GM10847 (cell line): ENCODE measurements around the gene FOXO1.

Experiments
- POLR2A ChIP-seq: IDR thresholded peaks from 2 replicates; pipeline ENCODE4 v1.6.1; 2011; ENCODE audit not compliant: insufficient read length; ENCODE audit errors: extremely low read depth

Gene FOXO1

GRCh38 chr13:40629678-40630384, 36.6 kb downstream of the FOXO1 start:
- TF ChIP-seq POLR2A: no peak

DNA sequence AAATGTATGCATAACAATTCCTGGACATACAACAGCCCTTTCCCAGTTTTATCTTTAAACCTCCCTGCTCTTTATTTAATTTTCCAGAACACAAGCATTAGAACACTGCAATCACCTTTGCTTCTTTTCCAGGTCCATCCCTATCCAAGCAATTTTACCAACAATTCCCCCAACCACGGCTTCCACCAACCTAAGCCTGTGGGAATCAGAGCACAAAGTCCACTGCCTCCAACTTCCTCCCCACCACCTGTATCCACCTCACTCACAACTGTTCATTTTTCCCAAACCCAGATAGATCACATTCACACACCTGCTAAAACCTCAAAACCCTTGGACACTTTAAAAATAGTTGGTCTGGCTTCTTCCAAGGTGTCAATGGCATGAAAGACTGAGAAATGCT, 39.5 kb downstream of the FOXO1 start:
- TF ChIP-seq POLR2A: no peak

GRCh38 chr13:40626561-40626960, 39.9 kb downstream of the FOXO1 start:
- no peak for TF ChIP-seq POLR2A

GRCh38 chr13:40624986-40625385, 41.5 kb downstream of the FOXO1 start:
- no peak for TF ChIP-seq POLR2A

DNA sequence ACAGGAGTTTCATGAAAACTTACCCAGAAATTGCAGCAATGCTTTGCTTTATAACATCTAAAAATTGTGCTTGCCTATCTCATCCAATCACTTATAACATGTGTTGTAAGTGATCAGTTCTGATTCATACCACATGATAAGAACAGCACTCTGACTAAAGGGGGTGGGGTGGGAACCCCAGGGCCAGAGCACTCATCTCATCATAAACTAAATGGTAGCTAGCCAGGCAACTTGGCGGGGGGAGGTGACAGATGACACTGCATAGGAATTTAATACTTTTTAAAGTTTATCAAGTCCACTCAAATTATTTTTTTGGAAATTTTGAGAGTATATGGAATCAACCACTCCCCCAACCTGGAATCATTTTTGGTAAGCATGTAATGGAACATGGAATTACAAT, 42.1 kb downstream of the FOXO1 start:
- TF ChIP-seq POLR2A: no peak

DNA sequence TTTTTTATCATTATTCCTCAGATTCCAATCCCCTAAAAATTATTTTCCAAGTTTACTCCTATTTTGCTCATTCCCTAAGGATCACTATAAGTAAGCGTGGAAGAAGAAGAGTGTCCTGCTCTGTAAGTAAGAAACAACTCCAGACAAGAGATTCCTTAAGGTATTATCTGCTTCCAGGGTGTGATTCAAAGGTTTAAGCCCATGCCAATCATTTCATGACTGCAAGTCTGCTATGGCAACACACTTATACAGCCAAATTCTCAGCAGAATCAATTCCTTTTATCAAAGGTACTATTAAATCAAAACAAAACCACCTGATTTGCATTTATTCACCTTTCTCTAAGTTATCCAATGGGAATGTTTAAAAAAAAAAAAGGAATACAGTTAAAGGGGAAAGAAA, 43.7 kb downstream of the FOXO1 start:
- no peak for TF ChIP-seq POLR2A

DNA sequence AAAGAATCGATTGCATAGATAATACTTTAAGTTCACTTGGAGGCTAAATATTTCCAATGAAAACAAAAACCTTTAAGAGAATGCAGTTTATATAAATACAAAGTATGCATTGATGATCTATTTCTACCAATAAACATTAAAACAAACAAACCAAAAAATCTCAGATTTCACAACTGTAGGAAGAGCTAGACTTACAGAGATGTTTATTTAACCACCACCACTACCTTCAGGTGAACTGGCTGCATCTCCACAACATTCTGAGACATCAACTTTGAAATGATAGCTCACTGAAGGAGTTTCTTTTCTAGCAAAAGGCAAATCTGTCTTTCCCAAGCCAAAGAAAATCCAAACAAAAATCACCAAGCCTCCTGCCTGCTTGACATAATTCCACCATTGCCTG, 44.2 kb downstream of the FOXO1 start:
- TF ChIP-seq POLR2A: no peak

DNA sequence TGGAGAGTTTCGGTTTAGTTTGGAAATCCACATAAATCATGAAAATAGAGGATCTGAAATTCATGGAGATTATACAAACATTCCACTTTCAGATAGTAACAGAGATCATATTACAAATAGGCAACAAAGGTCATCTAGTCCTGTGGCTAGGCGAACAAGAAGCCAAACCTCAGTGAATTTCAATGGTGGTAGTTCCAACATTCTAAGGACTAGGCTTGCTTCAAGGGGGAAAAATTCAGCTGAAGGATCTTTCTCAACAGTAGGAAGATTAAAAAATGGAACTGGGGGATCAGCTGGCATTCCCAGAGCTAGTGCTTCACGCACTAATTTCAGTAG, 47.0 kb downstream of the FOXO1 start:
- TF ChIP-seq POLR2A: no peak

DNA sequence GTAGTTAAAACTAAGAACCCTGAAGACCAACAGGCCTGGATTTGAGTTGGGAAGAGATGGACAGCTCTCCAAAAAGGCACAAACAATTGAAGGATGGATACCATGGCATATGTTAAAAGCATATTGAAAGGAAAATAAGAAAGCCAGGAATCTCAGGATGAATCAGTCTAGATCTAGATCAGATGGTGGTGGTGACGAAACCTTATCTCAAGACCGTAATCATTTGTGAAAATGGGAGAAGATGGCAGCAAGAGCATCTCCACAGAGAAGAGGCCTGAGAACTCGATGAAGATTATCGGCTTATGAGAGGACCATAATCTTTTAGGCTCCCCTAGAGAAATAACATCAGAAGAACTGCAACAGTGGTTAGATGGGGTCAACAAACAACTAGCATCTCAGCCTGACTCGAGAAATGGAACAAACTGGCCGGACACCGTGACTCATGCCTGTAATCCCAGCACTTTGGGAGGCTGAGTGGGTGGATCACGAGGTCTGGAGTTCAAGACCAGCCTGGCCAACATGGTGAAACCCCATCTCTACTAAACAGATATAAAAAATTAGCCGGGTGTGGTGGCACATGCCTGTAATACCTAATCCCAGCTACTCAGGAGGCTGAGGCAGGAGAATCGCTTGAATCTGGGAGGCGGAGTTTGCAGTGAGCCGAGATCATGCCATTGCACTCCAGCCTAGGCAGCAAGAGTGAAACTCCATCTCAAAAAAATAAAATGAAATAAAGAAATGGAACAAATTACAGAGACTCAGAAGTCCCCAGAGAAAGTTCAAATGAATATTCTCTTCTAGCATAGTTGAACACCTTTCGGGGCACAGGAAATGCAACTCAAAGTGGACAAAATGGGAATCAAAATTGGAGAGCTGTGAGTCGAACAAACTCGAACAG, 47.6 kb downstream of the FOXO1 start:
- no peak for TF ChIP-seq POLR2A

GRCh38 chr13:40617801-40618356, 48.6 kb downstream of the FOXO1 start:
- TF ChIP-seq POLR2A: no peak

- no peak for TF ChIP-seq POLR2A
These were observed 50.8 kb downstream of the FOXO1 start for GRCh38 chr13:40615619-40616018.

DNA sequence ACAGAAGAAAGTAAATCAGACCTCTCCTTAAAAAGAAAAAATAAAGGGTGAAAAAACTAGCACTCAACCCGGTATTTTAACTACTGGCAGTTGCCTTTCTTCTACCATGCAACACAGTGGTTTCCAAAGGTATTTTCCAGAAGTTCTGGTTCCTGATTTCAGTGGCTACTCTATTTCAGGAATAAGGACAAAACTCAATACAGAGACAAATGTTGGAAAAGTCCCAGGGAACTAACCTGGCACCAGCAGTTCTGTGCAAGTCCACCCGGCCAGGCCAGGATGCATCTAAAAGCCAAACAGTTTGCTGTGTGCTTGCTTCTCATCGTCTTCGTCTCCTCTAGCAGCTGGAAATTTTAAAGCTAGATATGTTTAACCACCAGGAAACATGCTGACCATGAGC, 52.5 kb downstream of the FOXO1 start:
- no peak for TF ChIP-seq POLR2A

DNA sequence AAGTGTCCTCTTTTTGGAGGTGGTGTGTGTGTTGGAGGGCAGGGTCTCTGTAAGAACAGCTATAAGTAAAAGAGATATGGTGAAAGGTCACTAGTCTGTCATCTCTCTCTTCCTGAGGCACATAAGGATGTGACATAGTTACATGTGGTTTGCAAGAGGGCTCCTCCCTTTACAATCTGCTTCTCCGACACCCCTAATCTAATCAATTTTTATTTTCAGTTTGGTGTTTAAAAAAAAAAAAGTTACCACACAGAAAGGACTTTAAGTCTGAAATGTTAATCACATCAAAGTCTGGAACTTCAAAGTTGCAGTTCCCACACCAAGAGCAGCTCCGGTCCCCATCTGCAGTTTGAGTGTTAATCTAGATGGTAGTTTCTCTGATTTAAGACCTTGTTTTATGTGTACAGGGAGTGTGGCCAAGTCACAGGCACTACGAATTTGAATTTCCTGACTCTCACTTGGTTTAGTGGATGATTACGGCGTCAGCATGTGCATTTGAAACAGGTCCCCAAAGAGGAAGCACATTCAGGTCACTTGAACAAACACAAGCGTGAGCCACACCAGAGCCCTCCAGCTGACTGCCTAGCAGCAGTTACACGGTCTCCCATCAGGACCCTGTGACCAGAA, 53.1 kb downstream of the FOXO1 start:
- no peak for TF ChIP-seq POLR2A

GRCh38 chr13:40612041-40612440, 54.4 kb downstream of the FOXO1 start:
- no peak for TF ChIP-seq POLR2A

- TF ChIP-seq POLR2A: no peak
These were observed 54.8 kb downstream of the FOXO1 start for GRCh38 chr13:40611635-40612034.

- TF ChIP-seq POLR2A: no peak
These were observed 55.4 kb downstream of the FOXO1 start for GRCh38 chr13:40611004-40611403.
